Uterus (tissue), 4 donors: ENCODE data around the gene WRAP73. TPM values are rescaled to one million over a fixed set of nuclear protein-coding genes. Genes with fewer than 3 reads are reported as not detected.

ENCODE experiments used
- DNase-seq, 2 donors: peaks; one replicate each; pipeline ENCODE4 v3.0.0-alpha.2; 2019 to 2020
- H3K27ac ChIP-seq, 2 donors: fragments of 200-600 bp; sonication (generic); 1 replicate in 1 of 2; 2 replicates in 1 of 2; pipeline ENCODE4 v1.5.1; 2016 to 2018
- H3K27me3 ChIP-seq, 2 donors: fragments of 200-600 bp; sonication (generic); one replicate each; pipeline ENCODE4 v1.5.1; 2018 to 2019; ENCODE audit warnings: control low read depth in 1 of 2
- H3K36me3 ChIP-seq, 2 donors: fragments of 200-600 bp; sonication (generic); one replicate each; pipeline ENCODE4 v1.5.1; 2019; ENCODE audit warnings: control low read depth in 1 of 2
- H3K4me1 ChIP-seq, 2 donors: fragments of 200-600 bp; sonication (generic); one replicate each; pipeline ENCODE4 v1.5.1; 2018 to 2019; ENCODE audit warnings: control low read depth in 1 of 2
- H3K4me3 ChIP-seq, 2 donors: fragments of 200-600 bp; sonication (generic); 1 replicate in 1 of 2; 2 replicates in 1 of 2; pipeline ENCODE4 v1.5.1; 2018 to 2019; ENCODE audit warnings: mild to moderate bottlenecking in 1 of 2
- H3K9me3 ChIP-seq, 2 donors: fragments of 200-600 bp; sonication (generic); one replicate each; pipeline ENCODE4 v1.5.1; 2019; ENCODE audit warnings: control low read depth in 1 of 2
- POLR2A ChIP-seq, 2 donors: fragments of 450-650 bp; IDR thresholded peaks; one replicate each; pipeline ENCODE4 v1.6.1; 2016; ENCODE audit warnings: antibody characterized with exemption in 2 of 2, mild to moderate bottlenecking in 1 of 2, moderate library complexity in 1 of 2
- intact Hi-C: fragments of 100-400 bp; cut with DNase I; formaldehyde crosslinking; loops from one replicate; pipeline ENCODE4 v1.15.1; 2023; ENCODE audit warnings: low total_unique reads
- total RNA-seq, 4 donors: library from RNA; depleted of rRNA in 3 of 4; stranded (reverse); fragments of >200 nt in 3 of 4; gene quantifications; one replicate each; pipeline versions ENCODE4 v1.1.0 to v1.2.4, GENCODE V29; 2014 to 2023
- TF ChIP-seq, protein P1 (sequence below), 4 experiments: fragments of 200-600 bp in 2 of 4; fragments of 450-650 bp in 2 of 4; sonication (generic) in 2 of 4; IDR thresholded peaks; one replicate each; pipeline ENCODE4 v1.5.1; 2016 to 2019; ENCODE audit warnings: antibody characterized with exemption in 4 of 4, mild to moderate bottlenecking in 2 of 4, moderate library complexity in 1 of 4
- donor health status: DM: yes; HTN: yes; CAD: no.

Gene WRAP73, protein sequence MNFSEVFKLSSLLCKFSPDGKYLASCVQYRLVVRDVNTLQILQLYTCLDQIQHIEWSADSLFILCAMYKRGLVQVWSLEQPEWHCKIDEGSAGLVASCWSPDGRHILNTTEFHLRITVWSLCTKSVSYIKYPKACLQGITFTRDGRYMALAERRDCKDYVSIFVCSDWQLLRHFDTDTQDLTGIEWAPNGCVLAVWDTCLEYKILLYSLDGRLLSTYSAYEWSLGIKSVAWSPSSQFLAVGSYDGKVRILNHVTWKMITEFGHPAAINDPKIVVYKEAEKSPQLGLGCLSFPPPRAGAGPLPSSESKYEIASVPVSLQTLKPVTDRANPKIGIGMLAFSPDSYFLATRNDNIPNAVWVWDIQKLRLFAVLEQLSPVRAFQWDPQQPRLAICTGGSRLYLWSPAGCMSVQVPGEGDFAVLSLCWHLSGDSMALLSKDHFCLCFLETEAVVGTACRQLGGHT
- 10 to 100 TPM in 3 of 4 donors, 1 to 10 TPM in 1; 4.6 to 31.7 (median 25.0) TPM for total RNA-seq

DNA sequence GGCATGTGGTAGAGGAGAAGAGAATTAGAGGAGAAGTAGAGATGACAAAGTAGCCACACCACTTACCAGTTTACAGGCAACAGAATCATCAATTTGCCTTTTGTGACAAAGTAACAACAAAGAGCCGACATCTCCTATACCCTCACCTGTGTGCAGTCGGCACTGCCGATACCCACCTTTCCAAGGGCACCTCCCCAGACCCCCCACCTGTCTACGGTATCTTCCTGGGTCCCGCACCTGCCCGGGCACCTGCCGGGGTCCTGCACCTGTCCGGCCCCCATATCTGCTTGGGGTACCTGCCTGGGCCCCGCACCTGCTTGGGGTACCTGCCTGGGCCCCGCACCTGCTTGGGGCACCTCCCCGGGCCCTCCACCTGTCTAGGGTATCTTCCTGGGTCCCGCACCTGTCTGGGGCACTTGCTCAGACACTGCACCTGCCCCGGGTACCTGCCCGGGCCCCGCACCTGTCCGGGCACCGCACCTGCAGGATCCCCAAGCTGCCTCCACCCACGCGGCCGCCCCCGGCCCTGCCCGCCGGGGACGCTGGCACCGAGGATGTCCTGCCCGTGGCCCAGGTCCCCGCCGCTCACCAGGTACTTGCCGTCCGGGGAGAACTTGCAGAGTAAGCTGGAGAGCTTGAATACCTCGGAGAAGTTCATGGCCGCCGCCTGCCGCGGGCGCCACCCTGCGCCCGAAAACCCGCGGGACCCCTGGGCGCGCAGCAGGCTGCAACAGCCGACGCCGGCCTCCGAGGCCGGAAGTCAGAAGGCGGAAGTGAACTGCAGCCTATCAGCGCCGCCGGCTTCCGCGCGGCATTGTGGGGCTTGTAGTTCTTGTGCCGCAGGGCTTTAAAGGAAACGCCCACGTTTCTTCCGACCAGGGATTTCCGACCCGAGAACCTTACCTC lies at the start of gene WRAP73:
Gene WRAP73 (minus strand): TSS at position 762 of the 906 bp plus-strand sequence. CDS start 104 bp downstream, at position 658.
- DNase-seq: peak; percentile 87
- no peak within 1 kb of the TSS for H3K27ac ChIP-seq
- H3K4me3 ChIP-seq: peak within 1 kb of the TSS; percentile 44 to 55
- H3K4me1 ChIP-seq: peaks cover 0 to 28% of the 10 kb centered on the region in 2 donors
- H3K36me3 ChIP-seq: no peaks in the 10 kb centered on the region
- intact Hi-C loops: loop anchor here (10.0 kb wide), 1 partner anchor 1065 kb away; the partner anchor contains the start of gene PRXL2B
- peaks cover 18 to 27% of the 10 kb centered on the region in 2 donors for H3K27me3 ChIP-seq
- peak; percentile 70 to 79 for TF ChIP-seq POLR2A (IDR thresholded peaks at IDR 0.05)
- TF ChIP-seq, protein P1, sequence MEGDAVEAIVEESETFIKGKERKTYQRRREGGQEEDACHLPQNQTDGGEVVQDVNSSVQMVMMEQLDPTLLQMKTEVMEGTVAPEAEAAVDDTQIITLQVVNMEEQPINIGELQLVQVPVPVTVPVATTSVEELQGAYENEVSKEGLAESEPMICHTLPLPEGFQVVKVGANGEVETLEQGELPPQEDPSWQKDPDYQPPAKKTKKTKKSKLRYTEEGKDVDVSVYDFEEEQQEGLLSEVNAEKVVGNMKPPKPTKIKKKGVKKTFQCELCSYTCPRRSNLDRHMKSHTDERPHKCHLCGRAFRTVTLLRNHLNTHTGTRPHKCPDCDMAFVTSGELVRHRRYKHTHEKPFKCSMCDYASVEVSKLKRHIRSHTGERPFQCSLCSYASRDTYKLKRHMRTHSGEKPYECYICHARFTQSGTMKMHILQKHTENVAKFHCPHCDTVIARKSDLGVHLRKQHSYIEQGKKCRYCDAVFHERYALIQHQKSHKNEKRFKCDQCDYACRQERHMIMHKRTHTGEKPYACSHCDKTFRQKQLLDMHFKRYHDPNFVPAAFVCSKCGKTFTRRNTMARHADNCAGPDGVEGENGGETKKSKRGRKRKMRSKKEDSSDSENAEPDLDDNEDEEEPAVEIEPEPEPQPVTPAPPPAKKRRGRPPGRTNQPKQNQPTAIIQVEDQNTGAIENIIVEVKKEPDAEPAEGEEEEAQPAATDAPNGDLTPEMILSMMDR (IDR thresholded peaks at IDR 0.05): peak in 1 of 4 experiments; percentile 23
- H3K9me3 ChIP-seq: no peaks in the 10 kb centered on the region

DNA sequence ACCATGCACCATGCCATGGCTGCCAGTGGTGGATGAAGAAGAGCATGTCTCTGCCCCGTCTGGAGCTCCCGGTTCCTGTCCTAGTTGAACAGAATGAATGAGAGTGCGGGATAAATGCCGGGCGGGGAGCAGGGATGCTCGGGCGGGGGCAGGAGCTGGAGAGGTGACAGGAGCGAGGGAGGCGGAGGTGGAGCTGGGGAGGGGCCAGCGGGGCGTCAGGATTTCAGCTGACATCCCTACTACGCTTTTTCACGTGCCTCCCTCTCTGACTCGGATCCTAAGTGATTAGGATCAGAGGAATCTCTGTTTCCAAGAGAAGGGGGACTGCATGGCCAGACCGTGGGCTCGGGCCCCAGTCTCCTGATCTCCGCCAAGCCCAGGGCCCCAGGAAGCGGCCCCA lies 49.7 kb upstream of the WRAP73 start:
- Histone ChIP-seq H3K27ac (no peak overlapping the region), H3K36me3 (no peaks in the 10 kb centered on the region), H3K4me1 (no peaks in the 10 kb centered on the region), H3K27me3 (no peaks in the 10 kb centered on the region), H3K9me3 (no peaks in the 10 kb centered on the region), H3K4me3 (no peak overlapping the region)
- TF ChIP-seq POLR2A (IDR thresholded peaks at IDR 0.05): no peak
- TF ChIP-seq, protein P1 (IDR thresholded peaks at IDR 0.05): no peak
- intact Hi-C loops: no loop called here
- no peak for DNase-seq

DNA sequence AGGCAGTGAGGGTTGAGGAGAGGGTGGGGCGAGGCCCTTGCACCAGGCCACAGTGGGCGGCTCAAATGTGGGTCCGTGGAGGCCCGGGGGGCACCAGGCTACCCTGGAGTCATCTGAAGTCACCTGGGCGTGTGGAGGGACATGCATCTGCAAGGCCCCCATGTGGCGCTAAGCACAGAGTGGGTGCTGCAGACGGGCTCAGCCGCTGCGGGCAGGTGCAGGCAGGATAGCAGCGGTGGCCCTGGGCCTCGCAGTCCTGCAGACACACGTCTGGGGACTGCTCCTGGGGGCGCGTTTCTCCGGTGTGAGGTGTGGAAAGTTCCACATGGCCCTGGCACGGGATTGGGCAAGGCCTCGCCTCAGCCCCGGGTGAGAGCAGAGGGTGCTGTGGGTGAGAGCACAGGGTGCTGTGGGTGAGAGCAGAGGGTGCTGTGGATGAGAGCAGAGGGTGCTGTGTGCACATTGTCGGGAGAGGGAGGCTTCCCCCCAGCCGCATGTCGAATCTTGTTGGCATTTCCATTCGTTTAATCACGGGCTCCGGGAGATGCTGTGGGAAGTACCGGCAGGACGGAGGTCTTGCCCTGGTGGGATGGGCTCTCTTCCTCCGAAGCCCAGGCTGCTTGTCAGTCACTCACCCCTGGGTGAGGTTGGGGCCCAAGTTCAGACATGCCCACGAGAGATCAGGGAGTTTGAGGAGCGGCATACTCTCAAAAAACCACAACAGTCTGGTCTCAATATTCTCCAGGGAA lies 48.9 kb upstream of the WRAP73 start:
- Histone ChIP-seq H3K9me3 (no peaks in the 10 kb centered on the region), H3K4me1 (no peaks in the 10 kb centered on the region), H3K36me3 (no peaks in the 10 kb centered on the region), H3K27ac (no peak overlapping the region), H3K4me3 (no peak overlapping the region), H3K27me3 (no peaks in the 10 kb centered on the region)
- intact Hi-C loops: no loop called here
- TF ChIP-seq, protein P1 (IDR thresholded peaks at IDR 0.05): no peak
- TF ChIP-seq POLR2A (IDR thresholded peaks at IDR 0.05): no peak
- DNase-seq: no peak

DNA sequence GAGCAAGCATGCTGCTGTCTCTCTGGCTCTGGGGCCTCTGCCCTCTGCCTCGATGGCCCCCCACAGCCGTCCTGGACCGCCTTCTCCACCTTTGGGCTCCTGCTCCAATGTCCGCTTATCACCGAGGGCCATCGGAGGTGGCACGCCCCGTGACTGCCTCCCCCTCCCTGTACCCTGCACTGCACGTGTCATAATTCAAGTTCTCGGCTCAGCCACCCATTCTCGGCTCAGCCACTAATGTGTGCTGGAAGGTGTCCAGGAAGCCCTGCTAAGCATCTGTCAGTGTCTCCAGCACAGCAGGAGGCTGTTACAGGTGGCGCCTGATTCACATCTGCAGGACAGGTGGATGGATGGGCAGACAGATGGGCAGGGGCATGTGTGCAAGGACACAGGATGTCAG lies 47.9 kb upstream of the WRAP73 start:
- Histone ChIP-seq H3K4me3 (no peak overlapping the region), H3K27me3 (no peaks in the 10 kb centered on the region), H3K36me3 (no peaks in the 10 kb centered on the region), H3K27ac (no peak overlapping the region), H3K4me1 (no peaks in the 10 kb centered on the region), H3K9me3 (no peaks in the 10 kb centered on the region)
- no peak for DNase-seq
- intact Hi-C loops: no loop called here
- TF ChIP-seq, protein P1 (IDR thresholded peaks at IDR 0.05): no peak
- no peak for TF ChIP-seq POLR2A (IDR thresholded peaks at IDR 0.05)
